Measurements from ENCODE around the gene COL2A1. TPM values are rescaled to one million over a fixed set of nuclear protein-coding genes. Genes with fewer than 3 reads are reported as not detected.

COL2A1 gene
- total RNA-seq, 1 experiment from 2014 or later, result 10.8 TPM

GRCh38 chr12:47993491-47993890 lies 10.8 kb downstream of the COL2A1 start:
- Histone ChIP-seq H4K5ac (ENCODE audit: insufficient read length, low read depth, low read length) (no peak overlapping the region), H4K20me1 (ENCODE audit: control insufficient read depth, insufficient read depth, insufficient read length) (no peaks in the 10 kb centered on the region), H2BK12ac (ENCODE audit: insufficient read length, low read depth, low read length) (no peak overlapping the region), H3K23me2 (ENCODE audit: insufficient read length, low read depth, low read length, poor library complexity, severe bottlenecking) (no peaks in the 10 kb centered on the region), H3K56ac (ENCODE audit: insufficient read length, low read depth, low read length) (no peak overlapping the region), H2AFZ (ENCODE audit: low read length) (no peak overlapping the region), H3K27ac (ENCODE audit: insufficient read length, low read depth, low read length) (no peak overlapping the region), H3T11ph (ENCODE audit: low read length) (no peak overlapping the region), H3K79me2 (ENCODE audit: insufficient read depth, low read length) (no peaks in the 10 kb centered on the region), H3K9me3 (ENCODE audit: control insufficient read depth, low read depth, low read length) (no peaks in the 10 kb centered on the region), H2BK15ac (ENCODE audit: low read depth, low read length) (no peak overlapping the region), H2BK120ac (ENCODE audit: low read depth, low read length, poor library complexity, severe bottlenecking) (no peak overlapping the region), H2BK20ac (ENCODE audit: low read depth, low read length, poor library complexity, severe bottlenecking) (no peak overlapping the region), H4K8ac (replicated peaks; ENCODE audit: insufficient read length, low read depth, low read length) (no peak overlapping the region), H3K9ac (ENCODE audit: extremely low read depth, insufficient read length, low read length) (no peak overlapping the region), H3K4ac (ENCODE audit: low read depth, low read length) (no peak overlapping the region), H3K18ac (ENCODE audit: insufficient read length, low read depth, low read length) (no peak overlapping the region), H3K4me1 (ENCODE audit: insufficient read depth, low read length) (no peaks in the 10 kb centered on the region), H3K27me3 (ENCODE audit: insufficient read depth, low read length) (peaks cover 10% of the 10 kb centered on the region; the same call in 1 of the 2 replicates), H2AK5ac (ENCODE audit: insufficient read length, low read length) (no peak overlapping the region), H3K23ac (ENCODE audit: insufficient read length, low read depth, low read length) (no peak overlapping the region), H2BK5ac (ENCODE audit: insufficient read length, low read length) (no peak overlapping the region), H3K4me2 (ENCODE audit: insufficient read depth, insufficient read length, low read length) (no peak overlapping the region), H3K79me1 (ENCODE audit: insufficient read depth, low read depth, low read length, poor library complexity, severe bottlenecking) (no peaks in the 10 kb centered on the region), H3K14ac (ENCODE audit: insufficient read depth, low read length) (no peak overlapping the region), H4K91ac (ENCODE audit: insufficient read length, low read depth, low read length) (no peak overlapping the region)
- Mint-ChIP-seq H3K9me3 (no peaks in the 10 kb centered on the region), H3K36me3 (ENCODE audit: insufficient read depth in 1 of 3, low read depth in 3 of 3) (no peaks in the 10 kb centered on the region), H3K4me3 (no peak overlapping the region), H3K27me3 (ENCODE audit: low read depth) (peaks cover 99% of the 10 kb centered on the region), H3K27ac (no peak overlapping the region), H3K4me1 (peaks cover 9 to 19% of the 10 kb centered on the region in 2 experiments)
- TF ChIP-seq CTCF (conservative IDR thresholded peaks at IDR 0.05), result no peak
- DNase-seq, result no peak
- WGBS (ENCODE audit: extremely low coverage, insufficient read length, low lambda C conversion rate), result no CpG with 5 or more reads among the region's 5 CpGs

Measured in H9 (cell line).